ENCODE data around the gene EZH1. TPM values are rescaled to one million over a fixed set of nuclear protein-coding genes. Genes with fewer than 3 reads are reported as not detected.

The EZH1 gene
- total and polyA plus RNA-seq, 2 of the 4 experiments (the other 2 are of a cell fraction), result 17.6 to 27.3 TPM

DNA sequence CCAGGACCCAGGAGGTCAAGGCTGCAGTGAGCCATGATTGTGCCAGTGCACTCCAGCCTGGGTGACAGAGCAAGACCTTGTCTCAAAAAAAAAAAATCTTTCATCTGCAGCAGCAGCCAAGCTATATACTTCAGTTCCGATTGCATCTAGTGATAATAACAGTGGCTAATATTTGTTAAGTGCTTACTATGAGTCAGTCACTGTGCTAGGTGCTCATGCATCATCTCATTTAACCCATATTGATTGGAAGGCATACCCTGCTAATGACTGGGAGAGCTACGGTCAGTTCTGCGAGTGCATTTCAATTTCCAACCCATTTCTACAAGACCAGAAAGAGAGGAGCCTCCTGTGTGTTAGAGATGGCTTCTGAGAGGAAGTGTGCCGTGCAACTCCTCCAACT, 93.4 kb downstream of the EZH1 start:
- Histone ChIP-seq H4K5ac (ENCODE audit: low read depth, low read length) (no peak overlapping the region), H2BK20ac (ENCODE audit: low read depth, low read length) (no peak overlapping the region), H2AFZ (replicated peaks; ENCODE audit: low read length, poor library complexity) (no peak overlapping the region), H3K9me1 (ENCODE audit: insufficient read depth, low read length) (no peaks in the 10 kb centered on the region), H2AK5ac (ENCODE audit: low read depth, low read length) (no peak overlapping the region), H3K9ac (ENCODE audit: low read depth, low read length) (no peak overlapping the region), H3K4ac (ENCODE audit: low read depth, low read length) (no peak overlapping the region), H4K91ac (ENCODE audit: insufficient read depth, low read depth, low read length) (no peak overlapping the region), H2BK15ac (ENCODE audit: low read depth, low read length) (no peak overlapping the region), H3K36me3 (ENCODE audit: control insufficient read depth, insufficient read depth, low read length) (no peaks in the 10 kb centered on the region), H2AK9ac (replicated peaks; ENCODE audit: low read depth, low read length, poor library complexity) (no peak overlapping the region), H3K14ac (replicated peaks; ENCODE audit: low read depth, low read length) (no peak overlapping the region), H3K18ac (ENCODE audit: low read depth, low read length) (no peak overlapping the region), H3K4me3 (ENCODE audit: insufficient read depth, low read depth, low read length) (no peak overlapping the region), H3K56ac (ENCODE audit: extremely low read depth, insufficient read depth, low read length) (no peak overlapping the region), H2BK5ac (ENCODE audit: low read depth, low read length, poor library complexity, severe bottlenecking) (no peak overlapping the region), H3K79me1 (ENCODE audit: low read depth in 1 of 2, low read length in 2 of 2) (no peaks in the 10 kb centered on the region), H3K4me1 (ENCODE audit: control insufficient read depth, insufficient read depth, low read length) (peaks cover 3% of the 10 kb centered on the region; the same call in 1 of the 2 replicates), H3K23ac (ENCODE audit: low read depth, low read length) (no peak overlapping the region), H3K4me2 (ENCODE audit: low read depth, low read length) (no peak overlapping the region), H2BK120ac (ENCODE audit: low read depth, low read length) (no peak overlapping the region), H3K9me3 (ENCODE audit: control insufficient read depth, insufficient read depth, low read length) (no peaks in the 10 kb centered on the region), H3K27me3 (ENCODE audit: control insufficient read depth, insufficient read depth, low read length) (peaks cover 25% of the 10 kb centered on the region), H4K20me1 (ENCODE audit: insufficient read depth, low read length) (no peaks in the 10 kb centered on the region), H3K27ac (ENCODE audit: insufficient read depth, low read length) (no peak overlapping the region), H4K8ac (ENCODE audit: low read depth in 2 of 2, low read length in 2 of 2) (no peak overlapping the region)
- DNase-seq (no peak), ATAC-seq (ENCODE audit: low read depth) (no peak)
- ChIA-PET POLR2A (ENCODE audit: unreplicated experiment) (interaction anchor here (0.7 kb wide), 1 partner anchor 131 kb away, joined by 4 read pairs; no protein-coding TSS in a partner anchor), CTCF (no interaction called here)
- BruUV-seq (replicated peaks), result no TSS peak
- WGBS, 2 experiments (ENCODE audit: extremely low coverage in 2 of 2, insufficient read length in 1 of 2), result no CpG with 5 or more reads among the region's 4 CpGs
- dilution Hi-C loops (cut with HindIII; ENCODE audit: low sequenced_read_pairs, unreplicated experiment), result no loop called here
- TF ChIP-seq CEBPB (IDR thresholded peaks at IDR 0.05; ENCODE audit: low read depth, low read length), result no peak
- no peak for TF ChIP-seq MAZ (IDR thresholded peaks at IDR 0.05; ENCODE audit: borderline replicate concordance, low read depth, low read length)
- TF ChIP-seq RAD21 (IDR thresholded peaks at IDR 0.05; ENCODE audit: low read length), result no peak
- TF ChIP-seq RCOR1 (IDR thresholded peaks at IDR 0.05; ENCODE audit: insufficient replicate concordance, low read length), result no peak
- TF ChIP-seq FOS (IDR thresholded peaks at IDR 0.05; ENCODE audit: low read depth, low read length), result no peak
- TF ChIP-seq SMC3 (IDR thresholded peaks at IDR 0.05; ENCODE audit: low read depth, low read length), result no peak
- intact Hi-C loops (cut with micrococcal nuclease), result no loop called here
- in situ Hi-C loops (cut with MboI; ENCODE audit: low sequenced_read_pairs), result no loop called here

Small RNAs within 50 kb of the gene (microRNA-seq; reads per million reads assigned to microRNA genes)
- gene HMGN2P15 (ENCODE audit: insufficient read depth, insufficient read length), result not detected
- 0 to 0.73 reads per million in 2 experiments for gene MIR6780A (ENCODE audit: insufficient read depth in 1 of 2, insufficient read length in 1 of 2, unreplicated experiment in 1 of 2)

Small RNAs within 50 kb of the gene (small RNA-seq; reads per million reads assigned to genes)
- gene HMGN2P15 (0 reads per million in 5 experiments), gene MIR6780A (0 reads per million in 5 experiments)

Other genes with a start within 250 kb of the EZH1 start
- 6.5 and 7.5 TPM in 2 replicates for gene NAGLU, start 208.8 kb downstream of the EZH1 start, total RNA-seq (2012; rRNA removed)
- gene NAGLU, start 208.8 kb downstream of the EZH1 start, polyA plus RNA-seq (2012; rRNA removed), result 29.2 TPM in 2 replicates
- gene HSD17B1, start 192.1 kb downstream of the EZH1 start, total RNA-seq (2012; rRNA removed), result 0.56 and 0.72 TPM in 2 replicates
- 1.4 and 2.9 TPM in 2 replicates for gene HSD17B1, start 192.1 kb downstream of the EZH1 start, polyA plus RNA-seq (2012; rRNA removed)
- 9.7 and 10.6 TPM in 2 replicates for gene COASY, start 182.9 kb downstream of the EZH1 start, total RNA-seq (2012; rRNA removed)
- 44.0 and 46.6 TPM in 2 replicates for gene COASY, start 182.9 kb downstream of the EZH1 start, polyA plus RNA-seq (2012; rRNA removed)
- 37.5 and 37.8 TPM in 2 replicates for gene MLX, start 177.9 kb downstream of the EZH1 start, total RNA-seq (2012; rRNA removed)
- 45.5 and 45.6 TPM in 2 replicates for gene MLX, start 177.9 kb downstream of the EZH1 start, polyA plus RNA-seq (2012; rRNA removed)
- gene PSMC3IP, start 167.3 kb downstream of the EZH1 start, total RNA-seq (2012; rRNA removed), result 5.6 and 8.9 TPM in 2 replicates
- gene PSMC3IP, start 167.3 kb downstream of the EZH1 start, polyA plus RNA-seq (2012; rRNA removed), result 9.8 and 11.1 TPM in 2 replicates
- 44.1 and 47.2 TPM in 2 replicates for gene RETREG3, start 135.7 kb downstream of the EZH1 start, total RNA-seq (2012; rRNA removed)
- gene RETREG3, start 135.7 kb downstream of the EZH1 start, polyA plus RNA-seq (2012; rRNA removed), result 18.1 and 24.4 TPM in 2 replicates
- 38.9 and 42.5 TPM in 2 replicates for gene TUBG1, start 135.4 kb downstream of the EZH1 start, total RNA-seq (2012; rRNA removed)
- gene TUBG1, start 135.4 kb downstream of the EZH1 start, polyA plus RNA-seq (2012; rRNA removed), result 93.8 and 94.5 TPM in 2 replicates
- 3.3 and 3.6 TPM in 2 replicates for gene TUBG2, start 85.8 kb downstream of the EZH1 start, total RNA-seq (2012; rRNA removed)
- gene TUBG2, start 85.8 kb downstream of the EZH1 start, polyA plus RNA-seq (2012; rRNA removed), result 19.4 and 24.6 TPM in 2 replicates
- 2.5 and 2.9 TPM in 2 replicates for gene PLEKHH3, start 68.0 kb downstream of the EZH1 start, total RNA-seq (2012; rRNA removed)
- 10.5 and 13.2 TPM in 2 replicates for gene PLEKHH3, start 68.0 kb downstream of the EZH1 start, polyA plus RNA-seq (2012; rRNA removed)
- gene CCR10, start 63.2 kb downstream of the EZH1 start, total RNA-seq (2012; rRNA removed), result 0.36 and 0.56 TPM in 2 replicates
- 2.4 and 3.0 TPM in 2 replicates for gene CCR10, start 63.2 kb downstream of the EZH1 start, polyA plus RNA-seq (2012; rRNA removed)
- 10.6 and 12.2 TPM in 2 replicates for gene CNTNAP1, start 62.5 kb downstream of the EZH1 start, total RNA-seq (2012; rRNA removed)
- gene CNTNAP1, start 62.5 kb downstream of the EZH1 start, polyA plus RNA-seq (2012; rRNA removed), result 72.2 and 77.0 TPM in 2 replicates
- gene RAMP2, start 16.2 kb upstream of the EZH1 start, total RNA-seq (2012; rRNA removed), result 0.18 and 0.28 TPM in 2 replicates
- gene RAMP2, start 16.2 kb upstream of the EZH1 start, polyA plus RNA-seq (2012; rRNA removed), result 1.6 and 2.5 TPM in 2 replicates
- 71.3 and 78.3 TPM in 2 replicates for gene VPS25, start 28.4 kb upstream of the EZH1 start, total RNA-seq (2012; rRNA removed)
- 127 and 130 TPM in 2 replicates for gene VPS25, start 28.4 kb upstream of the EZH1 start, polyA plus RNA-seq (2012; rRNA removed)
- gene WNK4, start 35.6 kb upstream of the EZH1 start, total RNA-seq (2012; rRNA removed), result 1.3 and 1.9 TPM in 2 replicates
- 15.1 and 16.2 TPM in 2 replicates for gene WNK4, start 35.6 kb upstream of the EZH1 start, polyA plus RNA-seq (2012; rRNA removed)
- gene COA3, start 53.7 kb upstream of the EZH1 start, total RNA-seq (2012; rRNA removed), result 50.5 and 78.1 TPM in 2 replicates
- gene COA3, start 53.7 kb upstream of the EZH1 start, polyA plus RNA-seq (2012; rRNA removed), result 66.8 and 75.9 TPM in 2 replicates
- gene CNTD1, start 53.8 kb upstream of the EZH1 start, total RNA-seq (2012; rRNA removed), result not detected in 2 replicates
- gene CNTD1, start 53.8 kb upstream of the EZH1 start, polyA plus RNA-seq (2012; rRNA removed), result not detected in 2 replicates
- gene BECN1, start 79.2 kb upstream of the EZH1 start, total RNA-seq (2012; rRNA removed), result 93.9 and 119 TPM in 2 replicates
- gene BECN1, start 79.2 kb upstream of the EZH1 start, polyA plus RNA-seq (2012; rRNA removed), result 73.1 and 84.0 TPM in 2 replicates
- gene PSME3, start 88.4 kb upstream of the EZH1 start, total RNA-seq (2012; rRNA removed), result 72.4 and 92.2 TPM in 2 replicates
- 89.4 and 100 TPM in 2 replicates for gene PSME3, start 88.4 kb upstream of the EZH1 start, polyA plus RNA-seq (2012; rRNA removed)
- gene AOC2, start 99.5 kb upstream of the EZH1 start, total RNA-seq (2012; rRNA removed), result 0.28 and 0.36 TPM in 2 replicates
- 0.34 and 0.41 TPM in 2 replicates for gene AOC2, start 99.5 kb upstream of the EZH1 start, polyA plus RNA-seq (2012; rRNA removed)
- gene AOC3, start 106.2 kb upstream of the EZH1 start, total RNA-seq (2012; rRNA removed), result under 0.01 TPM in 1 of 2 replicates, not detected in the other
- 0.10 and 0.17 TPM in 2 replicates for gene AOC3, start 106.2 kb upstream of the EZH1 start, polyA plus RNA-seq (2012; rRNA removed)
- not detected in 2 replicates for gene G6PC1, start 155.8 kb upstream of the EZH1 start, total RNA-seq (2012; rRNA removed)
- not detected in 2 replicates for gene G6PC1, start 155.8 kb upstream of the EZH1 start, polyA plus RNA-seq (2012; rRNA removed)
- 55.0 and 58.9 TPM in 2 replicates for gene AARSD1, start 219.4 kb upstream of the EZH1 start, total RNA-seq (2012; rRNA removed)
- 53.0 and 58.9 TPM in 2 replicates for gene AARSD1, start 219.4 kb upstream of the EZH1 start, polyA plus RNA-seq (2012; rRNA removed)
- gene PTGES3L, start 235.0 kb upstream of the EZH1 start, total RNA-seq (2012; rRNA removed), result 1.4 and 2.2 TPM in 2 replicates
- gene PTGES3L, start 235.0 kb upstream of the EZH1 start, polyA plus RNA-seq (2012; rRNA removed), result 1.7 and 2.4 TPM in 2 replicates
- 7.0 and 8.1 TPM in 2 replicates for gene RUNDC1, start 235.5 kb upstream of the EZH1 start, total RNA-seq (2012; rRNA removed)
- 7.4 and 7.9 TPM in 2 replicates for gene RUNDC1, start 235.5 kb upstream of the EZH1 start, polyA plus RNA-seq (2012; rRNA removed)

Data from IMR-90 (cell line).